ENCODE data around the gene EML6. TPM values are rescaled to one million over a fixed set of nuclear protein-coding genes. Genes with fewer than 3 reads are reported as not detected.

Gene EML6
- total RNA-seq, 1 experiment from 2014 or later: 1.5 TPM

DNA sequence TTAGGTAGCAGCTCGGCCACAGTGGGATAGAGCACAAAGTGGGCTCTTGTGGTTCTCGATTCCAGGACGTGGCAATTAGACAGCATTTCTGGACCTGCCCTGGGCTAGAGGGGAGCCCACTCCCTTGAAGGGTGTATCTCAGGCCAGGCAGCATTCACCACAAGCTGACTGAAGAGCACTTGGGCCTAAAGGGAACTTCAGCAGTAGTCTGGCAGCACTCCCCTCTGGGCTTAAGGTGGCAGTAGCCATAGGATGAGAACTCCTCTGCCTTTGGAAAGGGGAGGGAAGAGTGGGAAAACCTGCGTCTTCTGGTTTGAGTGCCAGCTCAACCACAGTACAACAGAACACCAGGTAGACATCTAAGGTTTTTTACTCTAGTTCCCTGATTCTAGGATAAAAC is 28.1 kb upstream of the EML6 start:
- H4K5ac ChIP-seq (ENCODE audit: insufficient read length, low read depth, low read length): no peak overlapping the region
- no peak overlapping the region for H4K91ac ChIP-seq (ENCODE audit: insufficient read length, low read depth, low read length)
- no peak overlapping the region for H2AK5ac ChIP-seq (ENCODE audit: insufficient read length, low read length)
- Mint-ChIP-seq H3K9me3 (peaks cover 13 to 16% of the 10 kb centered on the region in 2 experiments), H3K27ac (no peak overlapping the region), H3K4me1 (no peaks in the 10 kb centered on the region), H3K4me3 (no peak overlapping the region), H3K36me3 (ENCODE audit: insufficient read depth in 1 of 3, low read depth in 3 of 3) (peaks cover 4 to 13% (median 5%) of the 10 kb centered on the region in 3 experiments; a peak in 6 of 7 replicates), H3K27me3 (ENCODE audit: low read depth) (peaks cover 3% of the 10 kb centered on the region; the same call in 1 of the 2 replicates)
- no peaks in the 10 kb centered on the region for H3K79me2 ChIP-seq (ENCODE audit: insufficient read depth, low read length)
- H3K27ac ChIP-seq (ENCODE audit: insufficient read length, low read depth, low read length): no peak overlapping the region
- H3K4ac ChIP-seq (ENCODE audit: low read depth, low read length): no peak overlapping the region
- no peaks in the 10 kb centered on the region for H3K23me2 ChIP-seq (ENCODE audit: insufficient read length, low read depth, low read length, poor library complexity, severe bottlenecking)
- DNase-seq: no peak
- H2BK15ac ChIP-seq (ENCODE audit: low read depth, low read length): no peak overlapping the region
- no CpG with 5 or more reads among the region's 4 CpGs for WGBS (ENCODE audit: extremely low coverage, insufficient read length, low lambda C conversion rate)
- TF ChIP-seq, protein P1, sequence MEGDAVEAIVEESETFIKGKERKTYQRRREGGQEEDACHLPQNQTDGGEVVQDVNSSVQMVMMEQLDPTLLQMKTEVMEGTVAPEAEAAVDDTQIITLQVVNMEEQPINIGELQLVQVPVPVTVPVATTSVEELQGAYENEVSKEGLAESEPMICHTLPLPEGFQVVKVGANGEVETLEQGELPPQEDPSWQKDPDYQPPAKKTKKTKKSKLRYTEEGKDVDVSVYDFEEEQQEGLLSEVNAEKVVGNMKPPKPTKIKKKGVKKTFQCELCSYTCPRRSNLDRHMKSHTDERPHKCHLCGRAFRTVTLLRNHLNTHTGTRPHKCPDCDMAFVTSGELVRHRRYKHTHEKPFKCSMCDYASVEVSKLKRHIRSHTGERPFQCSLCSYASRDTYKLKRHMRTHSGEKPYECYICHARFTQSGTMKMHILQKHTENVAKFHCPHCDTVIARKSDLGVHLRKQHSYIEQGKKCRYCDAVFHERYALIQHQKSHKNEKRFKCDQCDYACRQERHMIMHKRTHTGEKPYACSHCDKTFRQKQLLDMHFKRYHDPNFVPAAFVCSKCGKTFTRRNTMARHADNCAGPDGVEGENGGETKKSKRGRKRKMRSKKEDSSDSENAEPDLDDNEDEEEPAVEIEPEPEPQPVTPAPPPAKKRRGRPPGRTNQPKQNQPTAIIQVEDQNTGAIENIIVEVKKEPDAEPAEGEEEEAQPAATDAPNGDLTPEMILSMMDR (conservative IDR thresholded peaks at IDR 0.05): no peak
- H3K9ac ChIP-seq (ENCODE audit: extremely low read depth, insufficient read length, low read length): no peak overlapping the region
- H3K56ac ChIP-seq (ENCODE audit: insufficient read length, low read depth, low read length): no peak overlapping the region
- no peak overlapping the region for H2AFZ ChIP-seq (ENCODE audit: low read length)
- no peak overlapping the region for H2BK120ac ChIP-seq (ENCODE audit: low read depth, low read length, poor library complexity, severe bottlenecking)
- H2BK12ac ChIP-seq (ENCODE audit: insufficient read length, low read depth, low read length): no peak overlapping the region
- no peaks in the 10 kb centered on the region for H3K27me3 ChIP-seq (ENCODE audit: insufficient read depth, low read length)
- H3T11ph ChIP-seq (ENCODE audit: low read length): no peak overlapping the region
- H3K79me1 ChIP-seq (ENCODE audit: insufficient read depth, low read depth, low read length, poor library complexity, severe bottlenecking): no peaks in the 10 kb centered on the region
- no peak overlapping the region for H2BK5ac ChIP-seq (ENCODE audit: insufficient read length, low read length)
- no peak overlapping the region; the same call in 1 of the 2 replicates for H3K14ac ChIP-seq (ENCODE audit: insufficient read depth, low read length)
- no peak overlapping the region for H3K23ac ChIP-seq (ENCODE audit: insufficient read length, low read depth, low read length)
- no peak overlapping the region for H3K4me2 ChIP-seq (ENCODE audit: insufficient read depth, insufficient read length, low read length)
- no peaks in the 10 kb centered on the region for H4K20me1 ChIP-seq (ENCODE audit: control insufficient read depth, insufficient read depth, insufficient read length)
- H3K9me3 ChIP-seq (ENCODE audit: control insufficient read depth, low read depth, low read length): no peaks in the 10 kb centered on the region
- H4K8ac ChIP-seq (replicated peaks; ENCODE audit: insufficient read length, low read depth, low read length): no peak overlapping the region
- no peaks in the 10 kb centered on the region for H3K4me1 ChIP-seq (ENCODE audit: insufficient read depth, low read length)
- no peak overlapping the region for H2BK20ac ChIP-seq (ENCODE audit: low read depth, low read length, poor library complexity, severe bottlenecking)
- no peak overlapping the region for H3K18ac ChIP-seq (ENCODE audit: insufficient read length, low read depth, low read length)
